H1 (cell line): ENCODE data around the gene ITGAE. TPM values are rescaled to one million over a fixed set of nuclear protein-coding genes. Genes with fewer than 3 reads are reported as not detected.

Source experiments
- GTF2F1 ChIP-seq: IDR thresholded peaks from 2 replicates; pipeline ENCODE4 v1.6.1; 2012; ENCODE audit warnings: low read depth, low read length, improper control_type of control experiment, borderline replicate concordance
- NANOG ChIP-seq: IDR thresholded peaks from 2 replicates; pipeline ENCODE4 v1.6.1; 2011; ENCODE audit warnings: low read length, low read depth, mild to moderate bottlenecking, inconsistent platforms; ENCODE audit not compliant: insufficient read depth, poor library complexity, severe bottlenecking
- polyA plus RNA-seq, 7 experiments: library from polyadenylated mRNA; depleted of rRNA in 3 of 7; stranded (reverse) in 5 of 7; unstranded in 2 of 7; fragments of >200 nt in 5 of 7; fragments of 200-250 nt in 2 of 7; gene quantifications; 1 replicate in 5 of 7; 2 replicates in 1 of 7; 4 replicates in 1 of 7; pipeline versions ENCODE4 v1.2.1 to v1.2.3, GENCODE V29; 2011 to 2013; ENCODE audit warnings: missing spikeins in 2 of 7, mixed read lengths in 2 of 7
- total RNA-seq: library from RNA; stranded (reverse); fragmentation: NEBNext Ultra II Directional; extraction: Animal tissue kit (Norgen Biotek cat#: 25700); gene quantifications from 2 replicates; pipeline ENCODE4 v1.2.1, GENCODE V29; 2021

ITGAE gene
- total and polyA plus RNA-seq, 2 of the 8 experiments (the other 6 are each of a cell fraction or from before 2014, with no cell fraction given): 23.2 to 43.1 TPM

- no peak for TF ChIP-seq GTF2F1
- no peak for TF ChIP-seq NANOG
These were observed 119.0 kb downstream of the ITGAE start (continued) for GRCh38 chr17:3682033-3682432.
